Large intestine (tissue), 3 donors: ENCODE data around the gene TMC2. TPM values are rescaled to one million over a fixed set of nuclear protein-coding genes. Genes with fewer than 3 reads are reported as not detected.
"Not testable (repeated sequence)": the region's sequence is repeated elsewhere in the genome, so short reads cannot be mapped to it uniquely, and the experiment has no call there.

Experiments
- DNase-seq, 2 donors: peaks; one replicate each; pipeline versions ENCODE4 v3.0.0 to v3.0.0-alpha.2; 2013
- H3K27ac ChIP-seq: one replicate; pipeline ENCODE4 v1.5.1; 2013; ENCODE audit warnings: low read length
- H3K27me3 ChIP-seq: 2 replicates; pipeline ENCODE4 v1.6.1; 2013; ENCODE audit warnings: low read length; ENCODE audit not compliant: control insufficient read depth, insufficient read depth
- H3K36me3 ChIP-seq: 2 replicates; pipeline ENCODE4 v1.6.1; 2013; ENCODE audit warnings: low read length; ENCODE audit not compliant: control insufficient read depth, insufficient read depth
- H3K4me1 ChIP-seq: one replicate; pipeline ENCODE4 v1.6.1; 2013; ENCODE audit warnings: low read length; ENCODE audit not compliant: control insufficient read depth, insufficient read depth
- H3K4me3 ChIP-seq: one replicate; pipeline ENCODE4 v1.5.1; 2013; ENCODE audit warnings: low read length
- H3K9me3 ChIP-seq: one replicate; pipeline ENCODE4 v1.6.1; 2013; ENCODE audit warnings: mild to moderate bottlenecking, low read depth, low read length, moderate library complexity; ENCODE audit not compliant: control insufficient read depth
- WGBS: methylation state at CpG from one replicate; pipeline ENCODE4 v1.1.5; 2013; ENCODE audit warnings: low lambda C conversion rate; ENCODE audit not compliant: insufficient coverage; 5-methylcytosine and 5-hydroxymethylcytosine counted together
- polyA plus RNA-seq: library from polyadenylated mRNA; unstranded; fragments of 120-200 nt; gene quantifications from one replicate; pipeline ENCODE4 v1.2.1, GENCODE V29; 2013

The TMC2 gene
- polyA plus RNA-seq, 1 donor = 0.45 TPM

DNA sequence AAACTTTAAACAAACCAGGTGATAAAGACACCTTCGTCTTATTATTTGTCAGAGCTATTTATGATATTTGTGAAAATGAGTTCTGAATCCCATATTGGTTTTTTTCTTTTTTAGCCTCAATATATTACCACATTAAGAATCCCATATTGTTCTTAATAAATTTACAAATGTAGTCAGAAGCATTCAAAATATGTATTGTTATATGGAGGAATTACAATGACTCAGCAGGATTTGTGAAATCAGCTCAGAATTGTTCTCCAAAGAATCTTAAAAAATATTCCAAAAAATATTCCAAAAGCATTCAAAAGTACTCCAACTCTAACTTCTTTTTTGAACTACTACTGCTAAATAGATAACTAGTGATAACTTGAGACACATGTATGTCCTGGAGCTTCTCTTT is 21.2 kb upstream of the TMC2 start:
- whole genome bisulfite sequencing = 29% methylated on average over 1 of the region's 1 CpG
- Histone ChIP-seq H3K27ac (no peak overlapping the region), H3K9me3 (no peaks in the 10 kb centered on the region), H3K36me3 (no peaks in the 10 kb centered on the region), H3K4me3 (no peak overlapping the region), H3K4me1 (no peaks in the 10 kb centered on the region), H3K27me3 (no peaks in the 10 kb centered on the region)
- no peak for DNase-seq

DNA sequence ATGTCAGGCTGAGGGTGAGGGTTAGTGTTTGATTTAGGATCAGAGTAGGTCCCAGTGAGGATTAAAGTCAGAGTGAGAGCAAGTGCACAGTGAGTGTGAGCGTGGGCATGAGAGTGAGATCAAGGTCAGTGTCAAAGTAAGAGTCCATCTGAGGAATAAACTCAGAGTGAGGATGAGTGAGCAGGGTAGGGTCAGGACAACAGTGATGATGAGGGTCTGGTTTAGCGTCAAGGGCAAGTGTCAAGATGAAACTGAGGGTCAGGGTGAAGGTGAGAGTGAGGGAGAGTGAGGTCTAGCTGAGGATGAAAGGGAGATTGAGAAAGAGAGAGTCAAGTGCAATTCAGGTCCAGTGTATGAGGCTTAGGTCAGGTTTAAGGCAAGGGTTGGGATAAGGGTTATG is 20.0 kb upstream of the TMC2 start:
- Histone ChIP-seq H3K4me3 (no peak overlapping the region), H3K27ac (no peak overlapping the region), H3K4me1 (no peaks in the 10 kb centered on the region), H3K27me3 (no peaks in the 10 kb centered on the region), H3K36me3 (no peaks in the 10 kb centered on the region), H3K9me3 (no peaks in the 10 kb centered on the region)
- no peak for DNase-seq
- WGBS = 80% methylated on average over 1 of the region's 2 CpGs

DNA sequence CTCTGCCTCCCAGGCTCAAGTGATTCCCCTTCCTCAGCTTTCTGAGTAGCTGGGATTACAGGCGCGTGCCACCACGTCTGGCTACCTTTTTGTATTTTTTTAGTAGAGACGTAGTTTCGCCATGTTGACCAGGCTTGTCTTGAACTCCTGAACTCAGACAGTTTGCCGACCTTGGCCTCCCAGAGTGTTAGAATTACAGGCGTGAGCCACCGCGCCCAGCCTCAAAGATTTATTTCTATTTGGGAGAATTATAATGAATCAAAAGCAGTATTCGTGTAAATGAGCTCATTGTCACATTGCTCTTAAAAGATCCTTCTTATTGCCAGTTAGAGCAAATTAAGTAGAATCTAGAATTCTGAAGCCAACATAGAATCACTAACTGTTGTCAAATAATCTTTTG is 18.3 kb upstream of the TMC2 start:
- Histone ChIP-seq H3K4me1 (no peaks in the 10 kb centered on the region), H3K4me3 (no peak overlapping the region), H3K27ac (no peak overlapping the region), H3K9me3 (no peaks in the 10 kb centered on the region), H3K36me3 (no peaks in the 10 kb centered on the region), H3K27me3 (no peaks in the 10 kb centered on the region)
- no peak for DNase-seq
- 89% methylated on average over 3 of the region's 10 CpGs for WGBS

DNA sequence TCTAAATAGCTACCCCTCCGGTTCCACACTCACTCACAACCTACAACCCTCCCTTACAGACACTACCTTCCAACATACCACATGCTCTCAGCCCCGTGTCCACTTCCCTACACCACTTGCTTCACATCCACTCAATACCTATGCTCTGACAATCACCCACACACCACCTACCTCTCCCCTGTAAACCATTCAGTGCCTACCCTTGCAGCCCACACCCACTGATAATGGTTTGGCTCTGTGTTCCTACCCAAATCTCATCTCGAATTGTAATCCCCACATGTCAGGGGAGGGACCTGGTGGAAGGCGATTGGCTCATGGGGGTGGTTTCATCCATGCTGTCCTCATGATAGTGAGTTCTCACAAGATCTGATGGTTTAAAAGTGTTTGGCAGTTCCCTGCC is 17.8 kb upstream of the TMC2 start:
- Histone ChIP-seq H3K4me3 (no peak overlapping the region), H3K27me3 (no peaks in the 10 kb centered on the region), H3K9me3 (no peaks in the 10 kb centered on the region), H3K4me1 (no peaks in the 10 kb centered on the region), H3K36me3 (no peaks in the 10 kb centered on the region), H3K27ac (no peak overlapping the region)
- DNase-seq = no peak
- 75% methylated on average over 2 of the region's 4 CpGs for WGBS

DNA sequence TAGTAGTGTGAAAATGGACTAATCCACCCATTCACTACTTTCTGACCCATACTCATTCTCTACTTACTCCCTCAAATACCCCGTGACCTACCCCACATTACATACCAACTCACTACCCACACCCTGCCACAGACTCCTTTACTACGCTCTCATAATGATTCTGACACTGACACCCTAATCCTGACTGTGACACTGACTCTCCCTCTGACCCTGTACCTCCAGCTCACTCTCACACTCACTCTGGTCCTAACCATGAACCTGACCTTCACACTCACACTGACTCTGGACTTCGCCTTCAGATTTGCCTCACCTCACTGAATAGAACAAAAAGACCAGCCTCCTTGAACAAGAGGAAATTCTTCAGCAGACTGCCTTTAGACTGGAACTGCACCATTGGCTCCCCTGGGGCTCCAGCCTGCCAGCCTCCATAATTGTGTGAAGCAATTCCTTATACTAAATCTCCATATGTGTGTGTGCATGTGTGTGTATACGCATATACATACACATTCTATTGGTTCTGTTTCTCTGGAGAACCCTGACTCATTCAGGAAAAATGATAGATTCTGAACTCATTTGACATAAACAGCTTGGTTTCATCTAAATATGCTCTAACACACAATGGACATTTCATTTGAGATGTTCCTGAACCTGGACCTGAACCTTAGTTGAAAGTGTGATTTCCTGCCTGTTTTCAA is 17.1 kb upstream of the TMC2 start:
- H3K27ac ChIP-seq = no peak overlapping the region
- WGBS = 96% methylated on average over 2 of the region's 4 CpGs
- H3K4me3 ChIP-seq = no peak overlapping the region
- DNase-seq = no peak
- no peaks in the 10 kb centered on the region for H3K36me3 ChIP-seq
- H3K27me3 ChIP-seq = no peaks in the 10 kb centered on the region
- no peaks in the 10 kb centered on the region for H3K9me3 ChIP-seq
- no peaks in the 10 kb centered on the region for H3K4me1 ChIP-seq

DNA sequence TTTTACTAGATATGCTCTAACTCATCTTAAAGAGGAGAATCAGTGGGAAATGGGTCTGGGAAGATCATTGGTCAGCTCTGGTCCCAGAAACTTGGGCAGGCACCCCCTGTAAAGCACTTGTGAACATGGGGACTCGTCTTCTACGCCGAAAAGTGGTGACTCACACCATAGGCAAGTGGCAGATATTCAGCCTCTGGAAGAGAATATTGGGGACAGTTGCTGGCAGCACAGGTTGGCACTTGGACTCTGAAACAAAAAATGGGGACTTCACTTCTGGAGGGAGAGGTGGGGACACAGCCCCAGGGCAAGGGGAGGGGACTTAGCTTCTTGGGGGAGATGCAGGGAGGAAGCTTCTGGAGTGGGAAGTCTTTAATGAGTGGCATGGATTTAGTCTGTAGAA is 15.8 kb upstream of the TMC2 start:
- Histone ChIP-seq H3K36me3 (no peaks in the 10 kb centered on the region), H3K27me3 (no peaks in the 10 kb centered on the region), H3K4me1 (peaks cover under 1% of the 10 kb centered on the region), H3K4me3 (no peak overlapping the region), H3K9me3 (no peaks in the 10 kb centered on the region), H3K27ac (no peak overlapping the region)
- no CpG with 5 or more reads among the region's 3 CpGs for WGBS
- DNase-seq = no peak

DNA sequence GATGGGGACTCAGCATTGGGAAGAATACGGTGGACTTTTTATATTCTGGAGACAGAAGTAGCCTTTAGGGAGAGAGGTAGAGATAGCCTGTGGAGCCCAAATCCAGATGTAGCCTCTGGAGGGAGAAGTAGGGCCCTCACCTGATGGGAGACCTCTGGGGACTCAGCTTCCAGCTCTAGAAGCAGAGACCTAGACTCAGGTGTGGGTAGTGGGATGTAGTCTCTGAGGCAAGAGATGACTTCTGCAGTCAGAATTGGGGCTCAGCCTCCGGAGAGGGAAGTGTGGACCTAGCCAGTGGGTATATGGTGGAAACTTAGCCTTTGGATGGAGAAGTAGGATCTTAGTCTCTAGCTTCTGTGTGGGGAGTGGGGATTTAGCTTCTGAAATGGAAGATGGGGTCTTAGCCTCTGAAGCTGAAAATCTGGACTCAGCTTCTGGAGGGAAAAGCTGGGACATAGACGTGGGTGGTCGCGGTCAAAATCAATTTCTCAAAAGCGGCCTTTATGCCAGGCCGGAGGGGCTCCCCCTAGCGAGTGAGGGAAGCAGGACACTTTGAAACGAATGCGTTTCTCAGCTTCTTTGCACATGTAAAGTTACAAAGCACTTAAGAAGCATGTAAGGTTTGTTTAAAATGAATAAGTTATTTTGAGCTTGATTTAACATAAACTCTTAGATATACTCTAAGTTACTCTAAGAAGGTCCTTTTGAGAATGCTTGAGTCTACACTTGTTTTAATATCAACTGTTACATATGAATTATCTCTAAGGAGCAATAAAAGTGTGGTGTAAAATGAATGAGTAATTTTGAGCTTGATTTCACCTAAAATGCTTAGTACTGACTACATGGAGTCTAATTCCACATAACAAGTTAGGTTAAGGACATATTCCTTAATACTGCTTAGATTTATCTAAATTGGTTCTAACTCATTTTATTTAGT is 14.7 kb upstream of the TMC2 start:
- Histone ChIP-seq H3K4me3 (no peak overlapping the region), H3K4me1 (peaks cover 4% of the 10 kb centered on the region), H3K9me3 (no peaks in the 10 kb centered on the region), H3K36me3 (no peaks in the 10 kb centered on the region), H3K27me3 (no peaks in the 10 kb centered on the region), H3K27ac (no peak overlapping the region)
- no CpG with 5 or more reads among the region's 10 CpGs for WGBS
- no peak for DNase-seq

DNA sequence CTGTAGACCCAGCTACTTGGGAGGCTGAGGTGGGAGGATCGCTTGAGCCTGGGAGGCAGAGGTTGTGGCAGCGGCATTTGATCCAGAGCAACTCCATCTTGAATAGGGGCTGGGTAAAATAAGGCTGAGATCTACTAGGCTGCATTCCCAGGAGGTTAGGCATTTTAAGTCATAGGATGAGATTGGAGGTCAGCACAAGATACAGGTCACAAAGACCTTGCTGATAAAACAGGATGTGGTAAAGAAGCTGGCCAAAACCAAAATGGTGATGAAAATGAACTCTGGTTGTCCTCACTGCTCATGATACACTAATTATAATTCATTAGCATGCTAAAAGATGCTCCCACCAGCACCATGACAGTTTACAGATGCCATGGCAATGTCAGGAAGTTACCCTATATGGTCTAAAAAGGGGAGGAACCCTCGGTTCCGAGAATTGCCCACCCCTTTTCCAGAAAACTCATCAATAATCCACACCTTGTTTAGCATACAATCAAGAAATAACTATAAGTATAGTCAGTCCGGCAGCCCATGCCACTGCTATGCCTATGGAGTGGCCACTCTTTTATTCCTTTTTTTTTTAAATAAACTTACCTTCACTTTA is 13.4 kb upstream of the TMC2 start:
- WGBS = 100% methylated on average over 1 of the region's 5 CpGs
- not testable (repeated sequence) for H3K27me3 ChIP-seq, H3K4me3 ChIP-seq, H3K27ac ChIP-seq, H3K4me1 ChIP-seq, H3K36me3 ChIP-seq, DNase-seq, H3K9me3 ChIP-seq

DNA sequence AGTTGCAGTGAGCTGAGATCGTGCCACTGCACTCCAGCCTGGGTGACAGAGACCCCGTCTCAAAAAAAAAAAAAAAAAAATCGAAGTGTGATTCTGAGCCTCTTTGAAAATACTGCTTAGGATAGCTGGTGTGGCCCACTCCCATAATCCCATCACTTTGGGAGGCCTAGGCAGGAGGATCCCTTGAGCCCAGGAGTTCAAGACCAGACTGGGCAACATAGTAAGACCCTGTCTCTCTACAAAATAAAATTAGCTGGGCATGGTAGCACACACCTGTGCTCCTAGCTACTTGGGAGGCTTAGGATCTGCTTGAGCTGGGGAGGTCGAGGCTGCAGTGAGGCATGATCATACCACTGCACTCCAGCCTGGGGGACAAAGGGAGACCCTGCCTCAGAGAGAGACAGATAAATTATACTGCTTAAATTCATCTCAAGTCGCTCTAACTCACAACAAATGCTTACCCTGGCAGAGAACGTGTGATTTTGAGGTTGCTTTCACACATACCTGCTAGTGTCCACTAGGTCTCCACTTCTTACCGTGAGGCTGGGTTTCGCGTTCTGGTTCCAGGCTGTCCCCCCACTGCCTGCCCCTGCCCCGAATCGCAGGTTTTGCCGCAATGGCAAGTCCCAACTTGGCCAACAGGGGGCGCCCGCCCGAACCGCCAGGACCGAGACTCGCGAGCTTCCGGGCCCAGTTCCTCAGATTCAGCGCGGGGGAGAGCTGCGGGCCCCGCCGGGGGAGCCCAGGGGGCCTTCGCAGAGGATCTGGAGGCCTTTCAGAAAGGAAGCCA is 12.3 kb upstream of the TMC2 start:
- DNase-seq = peak; percentile 72 to 79
- Histone ChIP-seq H3K27ac (peak overlapping the region; percentile 79), H3K36me3 (no peaks in the 10 kb centered on the region), H3K9me3 (no peaks in the 10 kb centered on the region), H3K27me3 (peaks cover 2% of the 10 kb centered on the region), H3K4me1 (peaks cover 4% of the 10 kb centered on the region), H3K4me3 (peak overlapping the region; percentile 94)
- WGBS = no CpG with 5 or more reads among the region's 26 CpGs
